HCT116 (cell line): Measurements from ENCODE around the gene RBM15B. TPM values are rescaled to one million over a fixed set of nuclear protein-coding genes. Genes with fewer than 3 reads are reported as not detected.
A peak's percentile ranks its signal among the peaks of the same experiment; 100 is the strongest.

Experiments used
- ATAC-seq: fragments of 200-7000 bp; cut with Tn5 transposase; 2 replicates; pipeline ENCODE4 v1.9.1; 2020; ENCODE audit warnings: mild to moderate bottlenecking, moderate library complexity
- BruUV-seq: library from RNA; stranded (reverse); fragments of 400-500 nt; replicated peaks from 2 replicates; lab custom pipeline; 2021; lab: Mats Ljungman, UMichigan
- CTCF ChIA-PET: fragments of 300-600 bp; sonication (Branson Sonifier 250); formaldehyde crosslinking; loops from one replicate; lab custom pipeline; 2021; ENCODE audit warnings: antibody characterized with exemption; lab: Charles Lee
- POLR2A ChIA-PET: fragments of 300-600, 350-600 bp; sonication (Branson Sonifier 250); formaldehyde crosslinking; loops from one replicate; lab custom pipeline; 2021; ENCODE audit warnings: antibody characterized with exemption; lab: Charles Lee
- RAD21 ChIA-PET, 2 experiments: fragments of 300-600 bp; sonication (Branson Sonifier 250); formaldehyde crosslinking; loops; one replicate each; lab custom pipeline; 2023; ENCODE audit warnings: low total read pairs in 2 of 2; ENCODE audit not compliant: uncharacterized antibody in 2 of 2, unreplicated experiment in 2 of 2, low non-redundant PET in 1 of 2; lab: Charles Lee
- DNase-seq: peaks from one replicate; pipeline ENCODE4 v3.0.0-alpha.2; 2010; ENCODE audit warnings: low read depth, low spot score
- H2AFZ ChIP-seq: fragments of 200-600 bp; shearing (Covaris generic), sonication (generic); 2 replicates; pipeline ENCODE4 v1.6.1; 2017; ENCODE audit warnings: low read depth, mixed run types, mixed read lengths, antibody characterized with exemption, low read length; ENCODE audit not compliant: poor library complexity, severe bottlenecking
- H3K27ac ChIP-seq: 2 replicates; pipeline ENCODE4 v1.5.1; 2012; ENCODE audit warnings: low read depth, low read length
- H3K27me3 ChIP-seq: fragments of 200-600 bp; sonication (generic); 2 replicates; pipeline ENCODE4 v1.6.1; 2016; ENCODE audit warnings: mixed run types, low read length, mixed read lengths; ENCODE audit not compliant: insufficient read depth
- H3K36me3 ChIP-seq, 2 experiments: fragments of 200-500 bp in 1 of 2; fragments of 200-600 bp in 1 of 2; sonication (Bioruptor generic) in 1 of 2; sonication (generic) in 1 of 2; 2 replicates each; pipeline versions ENCODE4 v1.5.1 to v1.6.1; 2014 to 2016; ENCODE audit warnings: low read length in 2 of 2, inconsistent platforms in 1 of 2, mixed read lengths in 1 of 2, mixed run types in 1 of 2; ENCODE audit not compliant: insufficient read depth in 2 of 2, control insufficient read depth in 1 of 2
- H3K4me1 ChIP-seq, 2 experiments: fragments of 200-600 bp in 1 of 2; sonication (generic) in 1 of 2; 2 replicates each; pipeline versions ENCODE4 v1.5.1 to v1.6.1; 2012 to 2017; ENCODE audit warnings: low read length in 2 of 2, inconsistent platforms in 1 of 2, mild to moderate bottlenecking in 1 of 2, mixed read lengths in 1 of 2, mixed run types in 1 of 2, moderate library complexity in 1 of 2; ENCODE audit not compliant: insufficient read depth in 2 of 2, control insufficient read depth in 1 of 2
- H3K4me2 ChIP-seq: fragments of 200-600 bp; sonication (generic); 2 replicates; pipeline ENCODE4 v1.6.1; 2017; ENCODE audit warnings: mixed run types, low read length, mixed read lengths
- H3K4me3 ChIP-seq, 2 experiments: fragments of 200-600 bp in 1 of 2; sonication (generic) in 1 of 2; replicated peaks in 1 of 2; 2 replicates each; pipeline ENCODE4 v1.5.1; 2011 to 2016; ENCODE audit warnings: low read length in 2 of 2, control low read depth in 1 of 2, low read depth in 1 of 2, mild to moderate bottlenecking in 1 of 2, mixed read lengths in 1 of 2, mixed run types in 1 of 2
- H3K79me2 ChIP-seq: fragments of 200-600 bp; sonication (generic); 2 replicates; pipeline ENCODE4 v1.6.1; 2017; ENCODE audit warnings: mild to moderate bottlenecking, mixed run types, low read length, moderate library complexity, mixed read lengths; ENCODE audit not compliant: insufficient read depth
- H3K9ac ChIP-seq: fragments of 200-600 bp; sonication (generic); 2 replicates; pipeline ENCODE4 v1.6.1; 2016; ENCODE audit warnings: low read length, mixed read lengths
- H3K9me2 ChIP-seq: fragments of 200-600 bp; sonication (generic), shearing (Covaris generic); 2 replicates; pipeline ENCODE4 v1.6.1; 2017; ENCODE audit warnings: mixed run types, mild to moderate bottlenecking, moderate library complexity; ENCODE audit not compliant: insufficient read depth
- H3K9me3 ChIP-seq, 2 experiments: fragments of 200-500 bp in 1 of 2; fragments of 200-600 bp in 1 of 2; sonication (Bioruptor generic) in 1 of 2; sonication (generic) in 1 of 2; 2 replicates each; pipeline ENCODE4 v1.6.1; 2014 to 2017; ENCODE audit warnings: low read length in 2 of 2, mixed read lengths in 2 of 2, inconsistent platforms in 1 of 2, low read depth in 1 of 2, mild to moderate bottlenecking in 1 of 2, mixed run types in 1 of 2, moderate library complexity in 1 of 2; ENCODE audit not compliant: control insufficient read depth in 1 of 2, insufficient read depth in 1 of 2
- H4K20me1 ChIP-seq: fragments of 200-600 bp; sonication (generic), shearing (Covaris generic); 2 replicates; pipeline ENCODE4 v1.6.1; 2017; ENCODE audit warnings: mixed run types, mild to moderate bottlenecking, moderate library complexity; ENCODE audit not compliant: insufficient read depth
- CEBPB ChIP-seq: IDR thresholded peaks from 2 replicates; pipeline ENCODE4 v1.6.1; 2012; ENCODE audit warnings: low read depth
- EGR1 ChIP-seq: IDR thresholded peaks from 2 replicates; pipeline ENCODE4 v1.6.1; 2012; ENCODE audit warnings: low read depth
- ELF1 ChIP-seq: IDR thresholded peaks from 2 replicates; pipeline ENCODE4 v1.6.1; 2012; ENCODE audit warnings: low read depth, borderline replicate concordance
- EZH2phosphoT487 ChIP-seq: fragments of 200-600 bp; IDR thresholded peaks from 2 replicates; pipeline ENCODE4 v1.6.1; 2018; ENCODE audit warnings: antibody characterized with exemption, borderline replicate concordance
- FOSL1 ChIP-seq: IDR thresholded peaks from 2 replicates; pipeline ENCODE4 v1.6.1; 2012; ENCODE audit warnings: low read depth
- MAX ChIP-seq: IDR thresholded peaks from 2 replicates; pipeline ENCODE4 v1.6.1; 2012
- RAD21 ChIP-seq: IDR thresholded peaks from 2 replicates; pipeline ENCODE4 v1.6.1; 2012; ENCODE audit warnings: low read depth, mild to moderate bottlenecking
- SP1 ChIP-seq: IDR thresholded peaks from 2 replicates; pipeline ENCODE4 v1.6.1; 2012; ENCODE audit warnings: low read depth
- SRF ChIP-seq: IDR thresholded peaks from 2 replicates; pipeline ENCODE4 v1.6.1; 2012; ENCODE audit warnings: low read depth
- ZBTB33 ChIP-seq: IDR thresholded peaks from 2 replicates; pipeline ENCODE4 v1.6.1; 2011; ENCODE audit warnings: mild to moderate bottlenecking, low read length, moderate library complexity; ENCODE audit not compliant: insufficient replicate concordance; ENCODE audit errors: extremely low read depth
- ZFX ChIP-seq: fragments of 450-650 bp; IDR thresholded peaks from 2 replicates; pipeline ENCODE4 v1.6.1; 2017
- intact Hi-C: fragments of 100-400 bp; cut with micrococcal nuclease; formaldehyde crosslinking; loops from 2 replicates; pipeline ENCODE4 v1.10.0; 2022
- total RNA-seq: library from RNA; stranded (reverse); gene quantifications from one replicate; pipeline ENCODE4 v1.2.1, GENCODE V29; 2021; ENCODE audit not compliant: unreplicated experiment
- TF ChIP-seq, protein P1 (sequence below), 3 experiments: fragments of 200-600 bp in 1 of 3; sonication (generic) in 1 of 3; IDR thresholded peaks in 2 of 3; conservative IDR thresholded peaks in 1 of 3; 2 replicates each; pipeline ENCODE4 v1.5.1; 2012 to 2017; ENCODE audit warnings: low read depth in 2 of 3, low read length in 2 of 3, antibody characterized with exemption in 1 of 3, borderline replicate concordance in 1 of 3, control low read depth in 1 of 3, mild to moderate bottlenecking in 1 of 3, mixed read lengths in 1 of 3, mixed run types in 1 of 3, moderate library complexity in 1 of 3; ENCODE audit not compliant: insufficient read depth in 1 of 3
- TF ChIP-seq, protein P2 (sequence below): IDR thresholded peaks from 2 replicates; pipeline ENCODE4 v1.6.1; 2012

Gene RBM15B
- total RNA-seq, 1 experiment from 2014 or later, result 24.1 TPM

DNA sequence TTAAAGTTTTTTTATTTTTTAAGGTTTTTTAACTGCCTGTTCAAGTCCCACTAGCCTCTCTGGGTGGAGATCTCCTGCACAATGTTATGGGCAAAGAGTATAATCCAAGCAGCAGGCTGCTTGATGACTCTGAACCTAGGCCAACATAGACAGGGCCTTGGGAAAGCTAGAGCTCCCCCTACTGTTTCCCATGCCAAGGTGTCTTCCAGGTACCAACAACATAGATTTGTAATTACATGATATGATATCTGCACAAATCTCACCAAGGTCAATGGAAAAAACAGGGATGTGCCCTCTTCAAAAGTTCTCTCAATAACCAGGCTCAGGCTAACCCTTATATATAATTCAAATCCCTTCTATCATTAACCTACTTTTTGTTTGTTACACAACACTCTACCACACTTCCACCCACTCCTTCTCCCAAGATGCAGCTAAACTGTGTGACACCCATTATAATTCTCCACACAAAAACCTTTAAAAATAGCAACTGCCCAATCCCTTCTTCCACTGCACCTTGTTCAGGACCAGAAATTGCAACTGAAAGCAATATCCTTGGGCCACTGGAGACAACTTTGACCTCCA is 43.8 kb downstream of the RBM15B start:
- DNase-seq (peak; percentile 38), ATAC-seq (peak; percentile 97)
- CTCF ChIA-PET, result interaction anchor here (1.0 to 1.8 kb wide), 9 partner anchors 9 to 819 kb away, joined by 3 to 17 read pairs (median 5); no protein-coding TSS in a partner anchor
- no peaks in the 10 kb centered on the region for H3K27me3 ChIP-seq
- POLR2A ChIA-PET, result interaction anchor here (0.5 to 0.8 kb wide), 2 partner anchors 18 to 46 kb away, joined by 3 to 6 read pairs; no protein-coding TSS in a partner anchor
- intact Hi-C loops, result loop anchor here (2.0 kb wide), 1 partner anchor 818 kb away; the partner anchor contains the start of gene MAPKAPK3
- no peak overlapping the region for H3K9ac ChIP-seq
- no peaks in the 10 kb centered on the region for H3K4me1 ChIP-seq
- H3K9me3 ChIP-seq, result no peaks in the 10 kb centered on the region
- TF ChIP-seq, protein P1, sequence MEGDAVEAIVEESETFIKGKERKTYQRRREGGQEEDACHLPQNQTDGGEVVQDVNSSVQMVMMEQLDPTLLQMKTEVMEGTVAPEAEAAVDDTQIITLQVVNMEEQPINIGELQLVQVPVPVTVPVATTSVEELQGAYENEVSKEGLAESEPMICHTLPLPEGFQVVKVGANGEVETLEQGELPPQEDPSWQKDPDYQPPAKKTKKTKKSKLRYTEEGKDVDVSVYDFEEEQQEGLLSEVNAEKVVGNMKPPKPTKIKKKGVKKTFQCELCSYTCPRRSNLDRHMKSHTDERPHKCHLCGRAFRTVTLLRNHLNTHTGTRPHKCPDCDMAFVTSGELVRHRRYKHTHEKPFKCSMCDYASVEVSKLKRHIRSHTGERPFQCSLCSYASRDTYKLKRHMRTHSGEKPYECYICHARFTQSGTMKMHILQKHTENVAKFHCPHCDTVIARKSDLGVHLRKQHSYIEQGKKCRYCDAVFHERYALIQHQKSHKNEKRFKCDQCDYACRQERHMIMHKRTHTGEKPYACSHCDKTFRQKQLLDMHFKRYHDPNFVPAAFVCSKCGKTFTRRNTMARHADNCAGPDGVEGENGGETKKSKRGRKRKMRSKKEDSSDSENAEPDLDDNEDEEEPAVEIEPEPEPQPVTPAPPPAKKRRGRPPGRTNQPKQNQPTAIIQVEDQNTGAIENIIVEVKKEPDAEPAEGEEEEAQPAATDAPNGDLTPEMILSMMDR (IDR thresholded peaks at IDR 0.05 in 2 of 3, conservative IDR thresholded peaks at IDR 0.05 in 1 of 3; ENCODE audit: borderline replicate concordance in 1 of 3, insufficient read depth in 1 of 3, low read depth in 2 of 3, low read length in 2 of 3), result peak; percentile 45 to 93 (median 77)
- TF ChIP-seq EGR1 (no peak), ELF1 (no peak), ZBTB33 (no peak), ZFX (no peak), RAD21 (peak; percentile 51), SP1 (no peak), MAX (no peak), EZH2phosphoT487 (no peak), CEBPB (no peak), SRF (no peak), FOSL1 (no peak)
- TF ChIP-seq, protein P2, sequence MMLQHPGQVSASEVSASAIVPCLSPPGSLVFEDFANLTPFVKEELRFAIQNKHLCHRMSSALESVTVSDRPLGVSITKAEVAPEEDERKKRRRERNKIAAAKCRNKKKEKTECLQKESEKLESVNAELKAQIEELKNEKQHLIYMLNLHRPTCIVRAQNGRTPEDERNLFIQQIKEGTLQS, result no peak
- H3K4me3 ChIP-seq, result no peak overlapping the region
- H3K27ac ChIP-seq, result no peak overlapping the region
- peaks cover 4% of the 10 kb centered on the region; the same call in 1 of the 2 replicates for H4K20me1 ChIP-seq
- peaks cover 11% of the 10 kb centered on the region; the same call in 1 of the 2 replicates for H3K79me2 ChIP-seq
- RAD21 ChIA-PET, result no interaction called here
- no TSS peak for BruUV-seq
- no peak overlapping the region for H2AFZ ChIP-seq
- H3K36me3 ChIP-seq, result peaks cover 9 to 13% of the 10 kb centered on the region in 2 experiments; a peak in 3 of 4 replicates
- no peak overlapping the region for H3K4me2 ChIP-seq
- no peaks in the 10 kb centered on the region for H3K9me2 ChIP-seq
